ENCODE results near the gene FZD10. TPM values are rescaled to one million over a fixed set of nuclear protein-coding genes. Genes with fewer than 3 reads are reported as not detected.

Gene FZD10
- polyA plus RNA-seq, 1 donor (not counting 4 experiments of a cell fraction or from before 2014, with no cell fraction given), result 0.55 TPM

GRCh38 chr12:130122356-130122755, 39.9 kb upstream of the FZD10 start:
- TF ChIP-seq CTCF (optimal IDR thresholded peaks at IDR 0.05 in 1 of 3, IDR thresholded peaks at IDR 0.05 in 1 of 3, conservative IDR thresholded peaks at IDR 0.05 in 1 of 3; ENCODE audit: extremely low read depth in 1 of 3, insufficient read depth in 2 of 3, low read length in 3 of 3) (no peak), EZH2 (IDR thresholded peaks at IDR 0.05; ENCODE audit: low read length) (no peak)
- no peaks in the 10 kb centered on the region for H3K27me3 ChIP-seq (ENCODE audit: control insufficient read depth, extremely low read depth, insufficient read depth, low read length)
- H3K4me1 ChIP-seq (ENCODE audit: control insufficient read depth, extremely low read depth, insufficient read depth, low read length), result peaks cover 39% of the 10 kb centered on the region
- H3K9me1 ChIP-seq (ENCODE audit: control insufficient read depth, extremely low read depth, insufficient read depth, low read length), result no peaks in the 10 kb centered on the region
- H4K20me1 ChIP-seq (ENCODE audit: control insufficient read depth, extremely low read depth, insufficient read depth, low read length), result no peaks in the 10 kb centered on the region
- H3K9ac ChIP-seq (ENCODE audit: control insufficient read depth, extremely low read depth, insufficient read depth, low read length), result no peak overlapping the region
- H3K9me3 ChIP-seq (ENCODE audit: control insufficient read depth, low read depth, low read length), result no peaks in the 10 kb centered on the region
- FAIRE-seq, result no peak
- H2AFZ ChIP-seq (ENCODE audit: control insufficient read depth, low read length), result no peak overlapping the region
- H3K27ac ChIP-seq (ENCODE audit: control insufficient read depth, insufficient read depth, low read length), result no peak overlapping the region
- dilution Hi-C loops (cut with MboI; ENCODE audit: extremely low pct_ligation_motif_present, low sequenced_read_pairs), result no loop called here
- DNase-seq (ENCODE audit: low read depth, low spot score), result no peak
- H3K36me3 ChIP-seq (ENCODE audit: control insufficient read depth in 2 of 2, extremely low read depth in 1 of 2, insufficient read depth in 2 of 2, low read length in 2 of 2), result no peaks in the 10 kb centered on the region
- no peaks in the 10 kb centered on the region for H3K79me2 ChIP-seq (ENCODE audit: control insufficient read depth, insufficient read depth, low read length)
- H3K4me3 ChIP-seq (ENCODE audit: control insufficient read depth in 2 of 3, extremely low read depth in 1 of 3, insufficient read depth in 2 of 3, low read depth in 1 of 3, low read length in 3 of 3), result no peak overlapping the region
- H3K4me2 ChIP-seq (ENCODE audit: control insufficient read depth, extremely low read depth, insufficient read depth, low read depth, low read length), result no peak overlapping the region

- H3K36me3 ChIP-seq (ENCODE audit: control insufficient read depth in 2 of 2, extremely low read depth in 1 of 2, insufficient read depth in 2 of 2, low read length in 2 of 2), result no peaks in the 10 kb centered on the region
- H3K9ac ChIP-seq (ENCODE audit: control insufficient read depth, extremely low read depth, insufficient read depth, low read length), result no peak overlapping the region
- no peak overlapping the region for H3K4me2 ChIP-seq (ENCODE audit: control insufficient read depth, extremely low read depth, insufficient read depth, low read depth, low read length)
- H3K9me3 ChIP-seq (ENCODE audit: control insufficient read depth, low read depth, low read length), result no peaks in the 10 kb centered on the region
- no peak for FAIRE-seq
- no peaks in the 10 kb centered on the region for H3K79me2 ChIP-seq (ENCODE audit: control insufficient read depth, insufficient read depth, low read length)
- H4K20me1 ChIP-seq (ENCODE audit: control insufficient read depth, extremely low read depth, insufficient read depth, low read length), result no peaks in the 10 kb centered on the region
- peaks cover 44% of the 10 kb centered on the region for H3K4me1 ChIP-seq (ENCODE audit: control insufficient read depth, extremely low read depth, insufficient read depth, low read length)
- no peak overlapping the region for H3K4me3 ChIP-seq (ENCODE audit: control insufficient read depth in 2 of 3, extremely low read depth in 1 of 3, insufficient read depth in 2 of 3, low read depth in 1 of 3, low read length in 3 of 3)
- no peak for DNase-seq (ENCODE audit: low read depth, low spot score)
- no peaks in the 10 kb centered on the region for H3K27me3 ChIP-seq (ENCODE audit: control insufficient read depth, extremely low read depth, insufficient read depth, low read length)
- TF ChIP-seq CTCF (optimal IDR thresholded peaks at IDR 0.05 in 1 of 3, IDR thresholded peaks at IDR 0.05 in 1 of 3, conservative IDR thresholded peaks at IDR 0.05 in 1 of 3; ENCODE audit: extremely low read depth in 1 of 3, insufficient read depth in 2 of 3, low read length in 3 of 3), result no peak
- no peak for TF ChIP-seq EZH2 (IDR thresholded peaks at IDR 0.05; ENCODE audit: low read length)
- H2AFZ ChIP-seq (ENCODE audit: control insufficient read depth, low read length), result no peak overlapping the region
- no peaks in the 10 kb centered on the region for H3K9me1 ChIP-seq (ENCODE audit: control insufficient read depth, extremely low read depth, insufficient read depth, low read length)
- peak overlapping the region; percentile 41 for H3K27ac ChIP-seq (ENCODE audit: control insufficient read depth, insufficient read depth, low read length)
- dilution Hi-C loops (cut with MboI; ENCODE audit: extremely low pct_ligation_motif_present, low sequenced_read_pairs), result no loop called here
These were observed 38.2 kb upstream of the FZD10 start for GRCh38 chr12:130124106-130124505.

Measured in keratinocyte (primary cell).